ENCODE results near the gene KATNAL2. TPM values are rescaled to one million over a fixed set of nuclear protein-coding genes. Genes with fewer than 3 reads are reported as not detected.

The KATNAL2 gene
- polyA plus RNA-seq, 1 of the 3 experiments (the other 2 are of a cell fraction), result 6.5 TPM

DNA sequence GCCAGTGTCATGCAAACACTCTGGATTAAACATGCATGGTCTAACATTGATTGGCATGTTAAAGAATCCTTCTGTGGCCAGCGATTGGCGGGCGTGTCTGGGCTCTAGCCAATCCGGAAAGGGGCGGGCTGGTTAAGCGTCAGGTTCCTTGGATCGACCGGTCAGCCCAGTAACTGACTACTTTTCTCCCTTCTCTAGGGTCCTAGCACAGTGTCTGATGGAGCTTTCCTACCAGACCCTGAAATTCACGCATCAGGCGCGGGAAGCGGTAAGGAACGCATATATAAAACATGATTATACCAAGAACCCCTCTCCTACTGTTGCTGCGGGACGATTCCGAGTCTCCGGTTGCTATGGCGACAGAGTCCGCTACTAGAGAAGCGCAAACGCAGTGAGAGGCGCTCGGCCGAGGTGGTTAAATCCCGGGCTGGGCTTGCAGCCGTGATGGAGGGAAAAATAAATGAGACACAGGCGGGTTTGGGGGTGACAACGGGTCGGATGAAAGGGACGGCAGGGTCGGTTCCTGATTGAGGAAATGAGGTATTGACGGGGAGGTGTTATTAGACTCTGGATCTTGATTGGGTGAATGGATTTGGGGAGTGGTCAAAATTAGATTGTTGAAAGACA is 29.4 kb downstream of the KATNAL2 start:
- Histone ChIP-seq H3K4me1 (ENCODE audit: control insufficient read depth in 1 of 2, insufficient read depth in 2 of 2, low read depth in 1 of 2, low read length in 1 of 2) (peaks cover 0 to 7% of the 10 kb centered on the region in 2 experiments; a peak in 2 of 4 replicates), H3K27me3 (ENCODE audit: insufficient read depth) (no peaks in the 10 kb centered on the region), H3K9me3 (no peaks in the 10 kb centered on the region), H3K4me2 (peak overlapping the region; percentile 88), H3K36me3 (replicated peaks in 1 of 2; ENCODE audit: control insufficient read depth in 1 of 2, insufficient read depth in 2 of 2, low read length in 1 of 2) (no peaks in the 10 kb centered on the region), H3K9me2 (no peaks in the 10 kb centered on the region), H3K27ac (ENCODE audit: low read depth in 2 of 2, low read length in 1 of 2) (peak overlapping the region in 1 of 2 experiments; percentile 9; a peak in 1 of 4 replicates), H4K20me1 (ENCODE audit: insufficient read depth) (no peaks in the 10 kb centered on the region), H3K4me3 (ENCODE audit: low read depth in 2 of 2, low read length in 1 of 2) (peak overlapping the region; percentile 89 to 93), H3F3A (replicated peaks; ENCODE audit: insufficient read depth) (no peaks in the 10 kb centered on the region), H2AFZ (ENCODE audit: low read depth) (peak overlapping the region; percentile 98), H3K9ac (peak overlapping the region; percentile 57; the same call in 1 of the 2 replicates), H3K79me2 (ENCODE audit: insufficient read depth) (no peaks in the 10 kb centered on the region)
- ChIA-PET POLR2A (no interaction called here), CTCF (interaction anchor here (0.7 to 1.2 kb wide), 3 partner anchors 14 to 289 kb away, joined by 3 to 4 read pairs (median 3); no protein-coding TSS in a partner anchor)
- TF ChIP-seq REST (IDR thresholded peaks at IDR 0.05; ENCODE audit: low read depth, low read length), result no peak
- no peak for TF ChIP-seq FOXJ3 (CRISPR knock-in tag; IDR thresholded peaks at IDR 0.05)
- TF ChIP-seq CHD2 (IDR thresholded peaks at IDR 0.05; ENCODE audit: low read length, partially characterized antibody), result peak; percentile 75
- TF ChIP-seq ELF1 (IDR thresholded peaks at IDR 0.05), result no peak
- TF ChIP-seq, protein P1, sequence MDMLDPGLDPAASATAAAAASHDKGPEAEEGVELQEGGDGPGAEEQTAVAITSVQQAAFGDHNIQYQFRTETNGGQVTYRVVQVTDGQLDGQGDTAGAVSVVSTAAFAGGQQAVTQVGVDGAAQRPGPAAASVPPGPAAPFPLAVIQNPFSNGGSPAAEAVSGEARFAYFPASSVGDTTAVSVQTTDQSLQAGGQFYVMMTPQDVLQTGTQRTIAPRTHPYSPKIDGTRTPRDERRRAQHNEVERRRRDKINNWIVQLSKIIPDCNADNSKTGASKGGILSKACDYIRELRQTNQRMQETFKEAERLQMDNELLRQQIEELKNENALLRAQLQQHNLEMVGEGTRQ (IDR thresholded peaks at IDR 0.05; ENCODE audit: borderline replicate concordance, low read depth, low read length), result no peak
- TF ChIP-seq IRF3 (IDR thresholded peaks at IDR 0.05; ENCODE audit: low read depth, low read length), result peak; percentile 79
- TF ChIP-seq NFIC (IDR thresholded peaks at IDR 0.05; ENCODE audit: borderline replicate concordance), result no peak
- TF ChIP-seq TAF1 (IDR thresholded peaks at IDR 0.05; ENCODE audit: borderline replicate concordance, low read depth, low read length), result no peak
- TF ChIP-seq SIN3A (IDR thresholded peaks at IDR 0.05; ENCODE audit: borderline replicate concordance, low read depth, low read length), result peak; percentile 72; the same call in 1 of the 2 replicates
- no peak for TF ChIP-seq GATA2 (CRISPR knock-in tag; IDR thresholded peaks at IDR 0.05)
- no peak for TF ChIP-seq FOXM1 (IDR thresholded peaks at IDR 0.05; ENCODE audit: low read depth)
- 0 out of 2 replicates have a peak, but pooled peaks have one; percentile 26 for TF ChIP-seq MAX (IDR thresholded peaks at IDR 0.05; ENCODE audit: low read depth)
- TF ChIP-seq MXI1 (IDR thresholded peaks at IDR 0.05; ENCODE audit: low read depth, low read length), result peak; percentile 80
- no peak for TF ChIP-seq TCF12 (IDR thresholded peaks at IDR 0.05)
- peak; percentile 37; the same call in 1 of the 2 replicates for TF ChIP-seq NRF1 (IDR thresholded peaks at IDR 0.05; ENCODE audit: low read depth, low read length)
- TF ChIP-seq RCOR1 (IDR thresholded peaks at IDR 0.05; ENCODE audit: low read length), result no peak
- TF ChIP-seq MEF2A (IDR thresholded peaks at IDR 0.05; ENCODE audit: borderline replicate concordance, low read depth), result no peak
- TF ChIP-seq EZH2phosphoT487 (IDR thresholded peaks at IDR 0.05; ENCODE audit: borderline replicate concordance, low read depth), result no peak
- TF ChIP-seq GABPA (IDR thresholded peaks at IDR 0.05; ENCODE audit: low read depth), result 0 out of 2 replicates have a peak, but pooled peaks have one; percentile 14
- peak; percentile 99 for TF ChIP-seq PBX3 (IDR thresholded peaks at IDR 0.05)
- peak; percentile 65 for TF ChIP-seq RFX5 (IDR thresholded peaks at IDR 0.05; ENCODE audit: low read length)
- no peak for TF ChIP-seq ZBTB33 (IDR thresholded peaks at IDR 0.05; ENCODE audit: borderline replicate concordance, low read depth)
- TF ChIP-seq EP300 (IDR thresholded peaks at IDR 0.05; ENCODE audit: borderline replicate concordance in 1 of 2, low read depth in 1 of 2, low read length in 1 of 2), result no peak
- under 1% methylated on average over 31 of the region's 32 CpGs for WGBS (ENCODE audit: low lambda C conversion rate)
- DNase-seq, result peak; percentile 87
